HG02610 (cell line): ENCODE data around the gene DBN1.

ENCODE experiments used
- ATAC-seq: cut with Tn5 transposase; IDR thresholded peaks from one replicate; pipeline ENCODE4 v1.9.1; 2021; ENCODE audit warnings: mild to moderate bottlenecking, moderate library complexity; ENCODE audit not compliant: unreplicated experiment

Gene DBN1

DNA sequence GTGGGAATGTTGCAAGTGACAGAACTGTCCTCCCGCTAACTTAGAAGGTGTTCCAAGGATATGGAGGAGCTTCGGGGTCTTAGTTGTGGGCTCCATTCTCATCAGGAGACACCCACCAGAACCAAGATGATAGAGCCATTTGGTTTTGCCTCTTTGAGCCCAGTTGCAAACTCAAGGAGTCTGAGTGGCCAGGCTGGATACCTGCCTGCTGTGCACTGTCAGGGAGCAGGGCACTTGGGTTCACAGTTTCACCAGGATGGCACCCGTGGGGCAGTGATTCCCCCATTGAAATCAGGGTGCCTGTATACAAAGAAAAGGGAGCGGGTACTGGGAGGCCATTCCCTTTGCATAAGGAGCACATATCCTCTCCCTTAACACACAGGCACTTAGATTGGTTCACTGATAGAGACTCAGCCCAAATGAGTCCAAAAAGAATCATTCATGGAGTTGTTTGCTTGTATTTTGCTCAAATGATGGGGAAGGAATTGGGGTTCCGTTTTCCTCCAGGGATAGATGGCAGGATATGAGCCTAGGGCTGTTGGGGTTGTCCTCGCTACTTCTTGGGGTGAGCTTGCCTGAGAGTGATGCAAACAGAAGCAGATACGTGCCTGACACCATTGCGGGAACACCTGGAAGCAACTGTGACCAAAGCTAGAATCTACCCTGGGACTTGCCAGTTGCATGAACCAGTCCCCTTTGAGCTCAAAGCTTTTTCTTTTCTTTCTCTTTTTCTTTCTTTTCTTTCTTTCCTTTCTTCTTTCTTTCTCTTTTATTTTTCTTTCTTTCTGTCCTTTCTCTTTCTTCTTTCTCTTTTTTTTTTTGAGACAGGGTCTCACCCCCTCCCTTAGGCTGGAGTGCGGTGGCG is 28.1 kb downstream of the DBN1 start:
- ATAC-seq, result no peak

DNA sequence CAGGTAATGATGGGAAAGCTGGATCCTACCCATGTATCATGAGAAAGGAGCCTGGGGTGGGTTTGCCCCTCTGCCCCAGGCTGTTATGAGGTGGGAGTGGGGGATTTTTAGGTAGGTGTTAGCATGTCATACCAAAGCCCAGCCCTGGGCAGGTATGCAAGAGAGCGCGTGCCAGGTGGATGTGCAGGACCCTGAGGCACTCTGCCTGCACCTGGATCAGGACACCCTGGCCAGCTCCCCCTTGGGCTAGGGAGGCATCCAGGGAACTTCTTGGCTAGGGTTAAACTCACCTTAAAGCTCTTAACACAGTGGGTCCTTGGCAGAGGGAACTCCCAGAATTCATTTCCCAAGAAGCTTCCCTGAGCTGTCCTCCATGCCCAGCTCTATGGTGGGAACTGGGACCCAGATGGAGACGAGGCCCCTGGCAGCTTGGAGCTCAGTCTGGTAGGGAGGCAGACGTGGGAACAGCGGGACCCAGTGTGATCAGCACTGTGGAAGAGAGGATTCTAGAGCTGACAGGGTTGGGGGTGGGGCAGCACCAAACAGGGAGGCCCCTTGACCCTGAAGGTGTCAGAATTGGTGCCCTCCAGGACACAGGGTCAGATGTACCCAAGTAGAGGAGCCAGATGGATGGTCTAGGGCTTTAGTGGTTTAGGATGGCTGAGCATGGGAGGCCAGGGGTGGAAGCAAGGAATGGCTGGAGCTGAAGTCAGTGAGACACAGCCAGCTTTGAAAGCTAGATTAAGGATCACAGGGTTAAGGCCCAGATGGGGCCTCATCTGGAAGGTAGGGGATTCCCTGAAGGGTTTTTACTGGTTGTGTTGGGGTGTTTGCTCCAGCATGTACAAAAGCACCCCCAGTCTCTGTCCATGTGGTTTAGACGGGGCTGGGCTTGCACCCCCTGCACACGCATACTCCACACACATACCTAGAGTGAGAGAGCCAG is 29.1 kb downstream of the DBN1 start:
- ATAC-seq, result no peak

DNA sequence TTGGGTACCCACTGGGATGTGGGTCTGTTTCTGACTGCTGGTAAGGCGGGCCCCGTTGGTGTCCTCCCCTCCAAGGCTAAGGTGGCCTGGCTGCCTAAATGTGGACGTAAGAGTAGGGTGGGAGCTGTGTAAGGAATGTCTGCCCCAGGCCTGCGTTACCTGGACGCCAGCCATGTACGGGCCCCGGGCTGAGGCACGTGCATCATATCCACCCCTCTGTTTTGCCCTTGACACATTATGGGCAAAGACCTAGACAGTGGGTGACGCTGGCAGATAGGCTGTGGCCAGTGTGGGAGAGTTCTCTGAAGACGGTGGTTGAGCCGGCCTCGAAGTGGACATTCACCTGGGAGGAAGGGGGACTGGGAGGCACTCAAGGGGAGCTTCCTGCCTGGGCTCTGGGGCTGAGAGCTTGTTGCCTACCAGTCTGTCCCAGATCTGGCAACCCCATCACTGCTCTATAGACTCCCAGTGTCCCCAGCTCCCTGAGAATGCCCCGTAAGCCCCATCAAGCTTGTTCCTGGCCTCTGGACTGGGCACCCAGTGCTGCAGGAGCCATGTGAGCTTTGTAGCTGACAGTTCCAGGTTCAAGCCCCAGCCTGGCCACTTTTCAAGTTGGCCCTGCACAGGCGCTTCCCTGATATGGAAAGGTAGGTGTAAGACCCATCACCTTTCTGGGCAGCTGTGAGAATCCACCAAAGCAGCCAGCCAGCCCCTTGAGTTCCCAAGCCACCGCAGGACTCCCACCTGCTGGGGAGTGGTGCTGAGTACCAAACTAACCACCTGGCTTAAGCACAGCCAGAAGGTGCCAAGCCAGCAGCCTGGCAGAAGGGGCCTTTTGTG is 30.1 kb downstream of the DBN1 start:
- no peak for ATAC-seq

DNA sequence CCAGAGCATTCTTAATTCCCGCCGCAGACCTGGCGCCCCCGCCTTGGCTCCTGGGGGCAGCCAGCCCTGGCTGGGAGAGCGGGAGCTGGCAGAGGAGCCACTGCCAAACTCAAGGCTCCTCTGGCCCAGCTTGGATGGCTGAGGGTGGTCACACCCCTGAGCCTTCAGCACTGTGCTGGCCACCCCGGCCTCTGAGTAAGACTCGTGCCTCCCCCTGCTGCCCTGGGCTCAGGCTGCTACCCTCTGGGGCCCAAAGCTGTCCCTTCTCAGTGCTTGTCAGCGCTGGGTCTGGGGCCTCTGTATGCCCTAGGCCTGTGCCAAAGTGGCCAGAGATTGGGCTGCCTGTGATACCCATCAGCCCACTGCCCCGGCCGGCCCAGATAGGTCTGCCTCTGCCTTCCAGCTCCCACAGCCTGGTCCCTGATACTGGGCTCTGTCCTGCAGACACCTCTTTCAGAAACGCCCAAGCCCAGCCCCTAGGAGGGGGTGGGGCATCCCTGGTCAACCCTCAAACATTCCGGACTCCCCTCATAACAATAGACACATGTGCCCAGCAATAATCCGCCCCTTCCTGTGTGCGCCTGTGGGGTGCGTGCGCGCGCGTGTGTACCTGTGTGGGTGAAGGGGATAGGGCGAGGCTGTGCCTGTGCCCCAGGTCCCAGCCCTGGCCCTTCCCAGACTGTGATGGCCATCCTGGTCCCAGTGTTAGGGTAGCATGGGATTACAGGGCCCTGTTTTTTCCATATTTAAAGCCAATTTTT is 31.2 kb downstream of the DBN1 start:
- no peak for ATAC-seq

DNA sequence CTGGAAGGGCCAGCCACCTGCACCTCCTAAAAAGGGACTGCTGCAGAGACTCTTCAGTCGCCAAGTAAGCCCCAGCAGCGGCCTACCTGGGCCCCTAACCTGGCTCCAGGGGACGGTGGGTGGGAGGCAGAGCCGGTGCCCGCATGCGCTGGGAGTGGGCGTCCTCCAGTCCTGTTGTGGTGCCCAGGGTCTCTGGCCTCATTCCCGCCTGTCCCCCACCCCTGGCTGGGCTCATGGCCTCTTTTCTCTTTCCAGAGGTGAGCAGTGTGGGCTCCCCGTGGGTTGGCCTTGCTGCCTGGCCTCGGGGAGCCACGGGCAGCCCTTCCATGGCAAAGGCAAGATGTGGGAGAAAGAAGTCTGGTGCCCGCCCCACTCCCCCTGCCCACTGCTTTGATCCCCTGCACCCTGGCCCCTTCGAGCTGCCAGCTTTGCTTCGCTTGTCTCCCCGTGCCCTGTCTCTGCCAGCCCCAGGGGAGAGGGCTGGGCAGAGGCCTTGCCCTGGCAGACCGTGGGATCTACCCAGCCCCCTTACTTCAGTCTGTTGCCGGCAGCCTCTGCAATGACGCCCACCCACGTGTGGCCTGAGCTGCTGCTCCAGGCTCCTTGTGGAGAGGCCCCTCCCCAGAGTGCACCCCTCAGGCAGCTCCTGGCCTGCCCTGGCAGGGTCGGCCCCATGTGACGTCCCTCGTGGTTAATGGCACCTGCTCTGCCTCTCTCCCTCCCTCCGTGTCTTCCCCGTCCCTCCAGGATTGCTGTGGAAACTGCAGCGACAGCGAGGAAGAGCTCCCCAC is 32.2 kb downstream of the DBN1 start:
- ATAC-seq, result no peak

DNA sequence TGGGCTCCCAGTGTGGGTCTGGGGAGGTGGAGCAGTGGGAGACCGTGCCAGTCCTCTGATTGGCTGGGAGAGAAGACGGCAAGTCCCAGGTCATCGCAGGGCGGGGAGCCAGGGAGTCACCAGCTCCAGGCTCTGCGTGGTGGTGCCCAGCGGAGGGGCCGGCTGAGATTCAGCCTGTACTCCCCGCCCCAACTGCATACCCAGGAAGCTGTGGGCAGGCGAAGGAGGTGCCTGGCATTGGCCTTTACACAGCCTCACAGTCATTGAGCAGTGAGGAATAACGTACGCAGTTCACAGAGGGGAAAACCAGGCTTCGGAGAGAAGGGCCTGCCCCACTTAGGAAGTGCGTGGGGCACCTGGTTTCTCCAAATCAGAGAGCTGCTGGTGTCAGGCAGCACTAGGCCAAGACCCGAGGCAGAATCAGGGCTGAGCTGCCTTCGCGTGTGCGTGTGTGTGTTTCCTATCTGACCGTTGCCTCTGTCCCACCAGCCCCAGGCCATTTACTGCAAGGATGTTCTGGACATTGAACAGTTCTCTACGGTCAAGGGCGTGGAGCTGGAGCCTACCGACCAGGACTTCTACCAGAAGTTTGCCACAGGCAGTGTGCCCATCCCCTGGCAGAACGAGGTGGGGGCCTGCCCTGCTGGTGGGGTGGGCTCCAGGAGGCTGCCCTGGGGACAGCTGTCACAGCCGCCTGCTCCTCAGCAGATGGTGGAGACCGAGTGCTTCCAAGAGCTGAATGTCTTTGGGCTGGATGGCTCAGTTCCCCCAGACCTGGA is 33.0 kb downstream of the DBN1 start:
- ATAC-seq, result no peak

DNA sequence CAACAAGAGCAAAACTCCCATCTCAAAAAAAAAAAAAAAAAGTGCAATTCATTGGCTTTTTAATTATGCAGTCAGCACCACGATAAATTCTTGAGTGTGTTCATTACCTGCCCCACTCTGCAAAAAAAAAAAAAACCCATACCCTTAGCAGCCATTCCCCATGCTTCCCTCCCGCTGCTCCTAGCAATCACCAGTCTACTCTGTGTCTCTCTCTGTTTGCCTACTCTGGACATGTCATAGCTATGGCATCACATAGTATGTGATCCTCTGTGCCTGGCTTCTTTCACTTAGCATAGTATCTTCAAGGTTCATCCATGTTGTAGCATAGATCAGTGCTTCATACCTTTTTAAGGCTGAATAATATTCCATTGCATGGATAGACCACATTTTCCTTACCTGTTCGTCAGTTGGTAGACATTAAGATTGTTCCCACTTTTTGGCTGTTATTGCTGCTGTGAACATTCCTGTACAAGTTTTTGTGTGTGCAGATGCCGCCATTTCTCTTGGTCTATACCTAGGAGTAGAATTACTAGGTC is 33.8 kb downstream of the DBN1 start:
- ATAC-seq, result no peak

DNA sequence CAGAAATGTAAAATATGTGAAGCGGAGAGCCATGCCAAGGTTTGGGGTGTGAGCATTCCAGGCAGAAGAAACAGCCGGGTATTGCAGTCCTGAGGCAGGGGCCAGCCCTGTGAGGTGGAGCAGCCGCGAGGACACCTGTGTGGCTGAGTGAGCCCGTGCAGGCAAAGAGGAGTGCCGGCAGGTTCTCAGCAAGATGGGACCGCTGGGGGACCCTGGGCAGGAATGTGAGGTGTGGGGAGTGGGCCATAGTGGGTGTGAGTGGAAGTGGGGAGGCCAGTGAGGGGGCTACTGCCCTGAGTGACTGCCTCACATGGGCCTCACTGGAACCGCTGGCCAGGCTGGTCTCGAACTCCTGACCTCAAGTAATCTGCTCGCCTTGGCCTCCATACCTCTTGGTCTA is 35.0 kb downstream of the DBN1 start:
- ATAC-seq, result no peak

DNA sequence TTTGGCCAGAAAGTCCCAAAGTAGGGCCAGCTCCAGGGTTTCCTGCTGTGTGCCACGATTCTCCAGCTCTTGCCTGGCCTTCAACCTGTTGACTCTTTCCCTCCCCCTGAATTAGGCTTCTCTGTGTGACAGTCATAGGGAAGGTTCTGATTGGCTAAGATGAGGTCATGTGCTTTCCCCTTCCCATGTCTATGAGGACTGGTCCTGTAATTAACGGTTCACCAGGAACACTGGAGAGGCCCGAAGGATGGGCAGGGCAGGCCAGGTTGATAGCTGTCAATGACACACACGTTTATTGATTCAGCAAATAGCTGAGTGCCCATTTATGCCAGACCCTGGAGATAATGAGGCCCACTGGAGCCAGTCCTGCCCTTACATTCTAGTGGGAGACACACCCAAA is 35.8 kb downstream of the DBN1 start:
- no peak for ATAC-seq

DNA sequence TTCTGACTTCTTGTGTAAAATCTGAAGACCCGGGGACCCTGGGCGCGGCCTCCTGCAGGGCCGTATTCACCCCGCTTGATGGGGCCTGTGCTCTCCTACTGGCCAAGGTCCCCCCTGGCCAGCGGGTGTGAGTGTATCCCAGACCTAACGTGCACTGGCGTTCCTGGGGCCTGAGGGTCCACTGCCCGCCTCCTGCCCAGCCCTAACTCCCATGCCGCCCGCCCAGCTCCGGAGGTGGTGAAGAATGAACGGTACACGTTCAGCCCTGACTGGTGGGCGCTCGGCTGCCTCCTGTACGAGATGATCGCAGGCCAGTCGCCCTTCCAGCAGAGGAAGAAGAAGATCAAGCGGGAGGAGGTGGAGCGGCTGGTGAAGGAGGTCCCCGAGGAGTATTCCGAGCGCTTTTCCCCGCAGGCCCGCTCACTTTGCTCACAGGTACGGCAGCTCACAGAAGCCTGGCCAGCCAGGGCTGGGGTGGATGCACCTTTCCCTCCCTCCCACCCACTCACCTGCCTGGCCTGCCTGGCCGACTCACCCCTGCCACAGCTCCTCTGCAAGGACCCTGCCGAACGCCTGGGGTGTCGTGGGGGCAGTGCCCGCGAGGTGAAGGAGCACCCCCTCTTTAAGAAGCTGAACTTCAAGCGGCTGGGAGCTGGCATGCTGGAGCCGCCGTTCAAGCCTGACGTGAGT is 37.4 kb downstream of the DBN1 start:
- ATAC-seq, result no peak

DNA sequence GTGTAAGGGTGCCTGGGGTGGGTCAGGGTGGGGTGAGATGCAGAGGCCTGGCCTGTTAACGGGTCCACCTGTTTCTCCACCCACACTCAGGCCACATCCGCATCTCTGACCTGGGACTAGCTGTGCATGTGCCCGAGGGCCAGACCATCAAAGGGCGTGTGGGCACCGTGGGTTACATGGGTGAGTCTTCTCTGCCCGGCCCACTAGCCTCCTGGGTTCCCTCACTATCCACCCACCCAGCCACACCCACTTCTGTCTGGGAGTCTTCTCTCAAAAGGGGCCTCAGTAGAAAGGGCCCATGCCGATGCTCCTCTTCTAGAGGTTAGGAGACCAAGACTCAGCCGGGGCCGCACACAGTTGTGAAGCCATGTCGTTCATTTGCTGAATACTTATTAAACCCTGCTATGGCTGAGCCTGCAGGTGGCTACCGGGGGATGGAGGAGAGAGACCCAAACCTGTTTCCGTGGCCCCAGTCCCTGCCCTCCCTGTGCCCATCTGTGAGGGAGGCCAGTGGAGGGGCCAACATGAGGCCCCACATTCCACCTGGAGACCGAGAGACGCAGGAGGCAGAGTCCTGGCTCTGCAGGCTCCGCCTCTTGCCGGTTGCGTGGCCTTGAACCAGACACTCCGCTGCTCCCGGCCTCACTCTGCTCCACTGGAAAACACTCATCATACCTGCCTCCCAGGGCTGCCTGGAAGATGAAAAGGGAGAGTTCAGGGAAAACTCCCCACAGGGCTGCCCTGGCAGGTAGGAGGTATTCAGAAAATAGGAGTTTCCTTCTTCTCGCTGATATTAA is 38.3 kb downstream of the DBN1 start:
- no peak for ATAC-seq

DNA sequence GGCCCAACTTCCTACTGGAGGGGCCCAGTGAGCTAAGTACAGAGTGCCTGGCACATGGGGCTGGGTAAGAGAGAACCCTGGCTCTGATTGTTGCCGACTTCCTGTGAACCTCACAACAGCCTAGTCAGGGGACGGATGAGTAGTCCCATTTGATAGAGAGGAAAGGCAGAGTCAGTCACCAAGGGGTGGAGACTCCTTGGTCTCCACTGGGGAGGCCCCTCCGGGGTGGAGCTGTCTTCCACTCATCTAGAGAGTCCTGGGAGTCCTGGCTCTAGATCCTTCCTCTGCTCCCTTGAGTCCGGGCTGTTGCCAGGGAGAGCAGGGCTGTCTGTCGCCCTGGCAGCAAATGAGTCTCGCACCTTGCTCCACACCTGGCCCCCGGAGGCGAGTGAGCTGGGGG is 39.0 kb downstream of the DBN1 start:
- ATAC-seq, result no peak

DNA sequence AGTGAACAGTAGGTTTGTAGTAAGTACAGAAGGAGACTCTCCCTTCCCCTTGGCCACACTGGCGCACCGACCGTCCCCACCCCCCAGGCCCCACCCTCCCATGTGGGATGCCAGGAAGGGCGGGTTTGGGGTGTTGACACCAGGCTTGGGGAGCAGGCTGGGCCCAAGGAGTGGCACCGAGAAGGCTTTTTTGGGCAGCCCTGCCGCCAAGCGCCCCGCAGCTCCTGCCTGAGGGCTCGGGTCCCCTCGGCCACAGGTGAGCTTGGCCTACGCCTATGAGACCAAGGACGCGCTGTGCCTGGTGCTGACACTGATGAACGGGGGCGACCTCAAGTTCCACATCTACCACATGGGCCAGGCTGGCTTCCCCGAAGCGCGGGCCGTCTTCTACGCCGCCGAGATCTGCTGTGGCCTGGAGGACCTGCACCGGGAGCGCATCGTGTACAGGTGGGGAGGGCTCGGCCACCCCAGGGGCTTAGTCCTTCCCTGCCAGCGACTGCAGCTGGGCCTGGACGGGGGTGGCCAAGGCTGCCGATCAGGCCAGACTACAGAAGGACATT is 39.7 kb downstream of the DBN1 start:
- no peak for ATAC-seq

DNA sequence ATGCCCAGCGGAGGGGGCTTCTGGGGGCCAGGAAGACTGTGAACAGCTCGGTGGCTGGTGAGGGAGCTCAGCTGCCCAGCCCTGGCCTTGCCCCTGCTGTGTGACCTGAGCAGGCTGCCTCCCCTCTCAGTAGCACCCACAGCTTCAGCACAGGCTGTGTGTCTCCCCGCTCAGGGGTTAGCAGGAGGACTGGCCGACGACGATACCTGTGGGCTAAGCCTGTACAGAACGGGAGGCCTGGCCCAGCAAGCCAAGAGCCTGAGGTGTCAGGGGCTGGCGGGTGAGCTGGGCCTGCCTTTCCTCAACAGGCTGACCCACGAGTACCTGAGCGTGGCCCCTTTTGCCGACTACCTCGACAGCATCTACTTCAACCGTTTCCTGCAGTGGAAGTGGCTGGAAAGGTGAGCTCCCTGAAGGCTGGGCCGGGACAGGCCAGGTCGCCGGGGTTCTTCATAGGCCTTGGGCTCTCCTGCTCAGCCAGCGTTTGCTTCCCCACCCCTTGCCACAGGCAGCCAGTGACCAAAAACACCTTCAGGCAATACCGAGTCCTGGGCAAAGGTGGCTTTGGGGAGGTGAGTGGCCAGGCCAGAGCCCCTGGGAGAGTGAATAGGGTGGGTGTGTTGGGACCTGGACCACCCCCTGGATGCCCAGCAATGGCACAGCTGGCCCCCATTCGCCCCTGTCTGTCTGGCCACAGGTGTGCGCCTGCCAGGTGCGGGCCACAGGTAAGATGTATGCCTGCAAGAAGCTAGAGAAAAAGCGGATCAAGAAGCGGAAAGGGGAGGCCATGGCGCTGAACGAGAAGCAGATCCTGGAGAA is 40.4 kb downstream of the DBN1 start:
- ATAC-seq, result no peak

DNA sequence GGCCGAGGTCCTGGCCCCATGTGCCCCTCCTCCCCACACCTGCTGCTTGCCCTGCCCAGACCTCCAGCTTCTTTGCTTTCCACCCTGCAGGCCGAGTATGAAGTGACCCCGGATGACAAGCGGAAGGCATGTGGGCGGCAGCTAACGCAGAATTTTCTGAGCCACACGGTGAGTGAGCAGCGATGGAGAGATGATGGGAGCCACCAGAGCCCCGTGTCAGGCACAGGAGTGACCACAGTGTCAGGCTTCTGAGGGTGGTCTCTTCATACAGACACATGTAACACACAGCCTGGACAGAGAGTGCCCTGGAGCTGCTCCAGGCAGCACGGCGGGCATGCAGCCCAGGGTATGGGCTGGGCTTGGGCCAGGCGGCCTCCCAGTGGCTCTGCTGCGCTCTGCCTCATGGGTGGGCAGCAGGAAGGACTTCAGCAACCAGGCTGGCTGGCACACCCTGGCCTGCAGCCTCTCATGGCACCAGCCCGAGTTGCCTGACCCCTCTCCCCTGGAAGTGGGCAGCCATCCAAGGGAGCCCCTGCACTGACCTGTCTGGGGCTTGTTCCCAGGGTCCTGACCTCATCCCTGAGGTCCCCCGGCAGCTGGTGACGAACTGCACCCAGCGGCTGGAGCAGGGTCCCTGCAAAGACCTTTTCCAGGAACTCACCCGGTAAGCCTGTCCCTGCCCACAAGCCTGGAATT is 41.1 kb downstream of the DBN1 start:
- no peak for ATAC-seq
